HepG2 (cell line): ENCODE data around the gene ABCE1. TPM values are rescaled to one million over a fixed set of nuclear protein-coding genes. Genes with fewer than 3 reads are reported as not detected.
A peak's percentile ranks its signal among the peaks of the same experiment; 100 is the strongest.

Source experiments
- ATAC-seq: fragments of 200-7000 bp; cut with Tn5 transposase; 3 replicates; pipeline ENCODE4 v1.9.1; 2020; ENCODE audit warnings: mild to moderate bottlenecking, moderate library complexity
- BruUV-seq: library from RNA; stranded (reverse); fragments of 400-500 nt; replicated peaks from 2 replicates; lab custom pipeline; 2021; lab: Mats Ljungman, UMichigan
- CTCF ChIA-PET: fragments of 300-600 bp; formaldehyde crosslinking; extraction: SDS; loops from one replicate; lab custom pipeline; 2021; ENCODE audit warnings: low total read pairs, inconsistent platforms, low intra/inter-chr PET ratio; lab: Yijun Ruan, JAX
- POLR2A ChIA-PET: fragments of 350-600 bp; sonication (Branson Sonifier 250); formaldehyde crosslinking; loops from one replicate; lab custom pipeline; 2020; ENCODE audit warnings: antibody characterized with exemption, inconsistent platforms; lab: Yijun Ruan, JAX
- DNase-seq: peaks from one replicate; pipeline ENCODE4 v3.0.0-alpha.2; 2015; ENCODE audit warnings: low spot score
- FAIRE-seq: peaks from 3 replicates; lab custom pipeline; 2011; peaks lifted over from hg19 to GRCh38; lab: Jason Lieb, UNC
- H2AFZ ChIP-seq: one replicate; pipeline ENCODE4 v1.6.1; 2011; ENCODE audit warnings: low read length, inconsistent platforms
- H3K27ac ChIP-seq: fragments of 300-600 bp; 3 replicates; pipeline ENCODE4 v1.8.0; 2011; ENCODE audit warnings: mixed run types, mild to moderate bottlenecking, mixed read lengths, low read length, inconsistent platforms; ENCODE audit not compliant: insufficient read depth; ENCODE audit errors: extremely low read length
- H3K27me3 ChIP-seq, 2 experiments: fragments of 200-600 bp in 1 of 2; 2 replicates in 1 of 2; 3 replicates in 1 of 2; pipeline versions ENCODE4 v1.6.0 to v1.8.0; 2011; ENCODE audit warnings: low read length in 2 of 2, mild to moderate bottlenecking in 2 of 2, moderate library complexity in 2 of 2, inconsistent platforms in 1 of 2; ENCODE audit not compliant: insufficient read depth in 2 of 2, control insufficient read depth in 1 of 2
- H3K36me3 ChIP-seq, 2 experiments: fragments of 200-600 bp in 1 of 2; replicated peaks in 1 of 2; 2 replicates in 1 of 2; 3 replicates in 1 of 2; pipeline versions ENCODE4 v1.5.1 to v1.8.0; 2011; ENCODE audit warnings: low read length in 2 of 2, inconsistent platforms in 1 of 2; ENCODE audit not compliant: insufficient read depth in 2 of 2, control insufficient read depth in 1 of 2
- H3K4me1 ChIP-seq: 2 replicates; pipeline ENCODE4 v1.5.1; 2012; ENCODE audit warnings: low read length, inconsistent platforms; ENCODE audit not compliant: insufficient read depth
- H3K4me2 ChIP-seq: 2 replicates; pipeline ENCODE4 v1.6.0; 2011; ENCODE audit warnings: low read depth, low read length, inconsistent platforms
- H3K4me3 ChIP-seq, 3 experiments: fragments of 200-600 bp in 1 of 3; sonication (generic), shearing (Covaris generic) in 1 of 3; replicated peaks in 1 of 3; 2 replicates each; pipeline ENCODE4 v1.5.1; 2011 to 2016; ENCODE audit warnings: low read length in 3 of 3, inconsistent platforms in 2 of 3, low read depth in 2 of 3, mild to moderate bottlenecking in 2 of 3, control low read depth in 1 of 3, mixed read lengths in 1 of 3; ENCODE audit not compliant: insufficient read depth in 1 of 3
- H3K79me2 ChIP-seq: one replicate; pipeline ENCODE4 v1.6.1; 2011; ENCODE audit warnings: low read length, inconsistent platforms; ENCODE audit not compliant: insufficient read depth
- H3K9ac ChIP-seq: 2 replicates; pipeline ENCODE4 v1.6.0; 2011; ENCODE audit warnings: mild to moderate bottlenecking, low read depth, low read length, inconsistent platforms; ENCODE audit not compliant: insufficient read depth
- H3K9me3 ChIP-seq: 2 replicates; pipeline ENCODE4 v1.5.1; 2012; ENCODE audit warnings: mild to moderate bottlenecking, low read length
- H4K20me1 ChIP-seq: 2 replicates; pipeline ENCODE4 v1.6.0; 2011; ENCODE audit warnings: inconsistent platforms, mild to moderate bottlenecking, low read length, moderate library complexity; ENCODE audit not compliant: insufficient read depth
- ARID5B ChIP-seq: IDR thresholded peaks from 2 replicates; pipeline ENCODE4 v1.4.0; 2020; ENCODE audit warnings: mild to moderate bottlenecking, missing genetic modification reagents
- CSRNP2 ChIP-seq: sonication (generic); formaldehyde crosslinking; conservative IDR thresholded peaks from 2 replicates; pipeline ENCODE4 v1.8.0; 2022; ENCODE audit warnings: low read depth, missing genetic modification reagents
- GRHL1 ChIP-seq: sonication (generic); formaldehyde crosslinking; conservative IDR thresholded peaks from 2 replicates; pipeline ENCODE4 v1.8.0; 2022; ENCODE audit warnings: missing genetic modification reagents
- NKX3-1 ChIP-seq: sonication (generic); formaldehyde crosslinking; IDR thresholded peaks from 2 replicates; pipeline ENCODE4 v1.5.0; 2020; ENCODE audit warnings: missing genetic modification reagents
- SOX5 ChIP-seq: IDR thresholded peaks from 2 replicates; pipeline ENCODE4 v1.6.1; 2016; ENCODE audit warnings: borderline replicate concordance
- THAP9 ChIP-seq: sonication (generic); formaldehyde crosslinking; IDR thresholded peaks from 2 replicates; pipeline ENCODE4; 2020; ENCODE audit warnings: missing genetic modification reagents, mild to moderate bottlenecking, borderline replicate concordance
- ZNF720 ChIP-seq: sonication (generic); formaldehyde crosslinking; IDR thresholded peaks from 2 replicates; pipeline ENCODE4 v1.4.0; 2020; ENCODE audit warnings: missing genetic modification reagents
- WGBS: methylation state at CpG from one replicate; pipeline ENCODE4 v1.1.6; 2017; ENCODE audit warnings: low lambda C conversion rate; 5-methylcytosine and 5-hydroxymethylcytosine counted together
- in situ Hi-C: cut with HindIII; loops from 2 replicates; pipeline ENCODE4 v1.10.0; 2017; ENCODE audit warnings: low pct_unique_long_range_greater_than_20kb; ENCODE audit not compliant: extremely low pct_ligation_motif_present
- intact Hi-C: fragments of 100-400 bp; cut with micrococcal nuclease; formaldehyde crosslinking; loops from one replicate; pipeline ENCODE4 v1.10.0; 2022; ENCODE audit not compliant: unreplicated experiment
- polyA plus RNA-seq, 8 experiments: library from polyadenylated mRNA; depleted of rRNA in 3 of 8; stranded (reverse) in 7 of 8; unstranded in 1 of 8; fragments of >200 nt; fragmentation: Illumina TruSeq in 4 of 8; extraction: Trizol in 4 of 8; gene quantifications; 2 replicates each; pipeline versions ENCODE4 v1.2.1 to v1.2.3, GENCODE V29; 2011 to 2016; ENCODE audit warnings: low read depth in 4 of 8, missing spikeins in 1 of 8, mixed read lengths in 1 of 8; ENCODE audit not compliant: insufficient read depth in 1 of 8
- total RNA-seq, 5 experiments: library from RNA; depleted of rRNA; stranded (reverse); fragments of >200 nt; fragmentation: Illumina TruSeq; extraction: Trizol; gene quantifications; 2 replicates each; pipeline ENCODE4 v1.2.3, GENCODE V29; 2016; ENCODE audit warnings: low read depth in 1 of 5
- TF ChIP-seq, protein P1 (sequence below): sonication (generic); formaldehyde crosslinking; IDR thresholded peaks from 2 replicates; pipeline ENCODE4 v1.4.0; 2020; ENCODE audit warnings: missing genetic modification reagents

Gene ABCE1
- total and polyA plus RNA-seq, 2 of the 13 experiments (the other 11 are each of a cell fraction or from before 2014, with no cell fraction given) = 50.8 to 139 TPM

DNA sequence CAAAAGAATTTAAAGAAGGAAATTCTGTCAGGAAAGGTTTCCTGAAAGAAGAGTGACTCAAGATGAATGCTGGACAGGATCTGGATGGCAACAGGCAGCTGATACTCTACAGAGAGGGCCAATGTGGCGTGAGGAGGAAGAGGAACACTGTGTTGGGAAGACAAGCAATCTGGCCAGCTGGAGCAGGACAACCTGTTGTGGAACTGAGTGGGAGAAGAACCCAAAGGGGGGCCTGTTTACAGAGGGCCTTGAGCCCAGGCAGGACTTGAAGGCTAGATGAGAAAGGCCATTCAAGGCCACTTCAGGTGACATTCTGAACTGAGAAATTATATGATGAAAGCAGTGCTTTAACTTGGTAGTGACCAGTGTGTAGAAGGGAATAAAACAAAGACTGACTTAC is 73.8 kb downstream of the ABCE1 start:
- in situ Hi-C loops (no loop called here), intact Hi-C loops (no loop called here)
- ChIA-PET POLR2A (no interaction called here), CTCF (no interaction called here)
- H3K4me3 ChIP-seq = no peak overlapping the region
- H3K27ac ChIP-seq = no peak overlapping the region
- BruUV-seq = no TSS peak
- peaks cover 12 to 60% of the 10 kb centered on the region in 2 experiments for H3K36me3 ChIP-seq
- no peaks in the 10 kb centered on the region for H3K27me3 ChIP-seq
- WGBS = 100% methylated on average over 1 of the region's 1 CpG
- FAIRE-seq = no peak
- no peaks in the 10 kb centered on the region for H3K9me3 ChIP-seq
- H2AFZ ChIP-seq = no peak overlapping the region
- peaks cover 42% of the 10 kb centered on the region for H3K79me2 ChIP-seq
- no peak overlapping the region for H3K9ac ChIP-seq
- H4K20me1 ChIP-seq = peaks cover 4% of the 10 kb centered on the region
- no peak overlapping the region for H3K4me2 ChIP-seq
- peak; percentile 51; the same call in 2 of the 3 replicates for ATAC-seq
- H3K4me1 ChIP-seq = peaks cover 28% of the 10 kb centered on the region
- no peak for DNase-seq
- TF ChIP-seq CSRNP2 (CRISPR knock-in tag) (no peak), NKX3-1 (CRISPR knock-in tag) (no peak), THAP9 (CRISPR knock-in tag) (no peak), ZNF720 (no peak), SOX5 (no peak), ARID5B (CRISPR knock-in tag) (peak; percentile 14; the same call in 1 of the 2 replicates), GRHL1 (CRISPR knock-in tag) (no peak)
- TF ChIP-seq, protein P1, sequence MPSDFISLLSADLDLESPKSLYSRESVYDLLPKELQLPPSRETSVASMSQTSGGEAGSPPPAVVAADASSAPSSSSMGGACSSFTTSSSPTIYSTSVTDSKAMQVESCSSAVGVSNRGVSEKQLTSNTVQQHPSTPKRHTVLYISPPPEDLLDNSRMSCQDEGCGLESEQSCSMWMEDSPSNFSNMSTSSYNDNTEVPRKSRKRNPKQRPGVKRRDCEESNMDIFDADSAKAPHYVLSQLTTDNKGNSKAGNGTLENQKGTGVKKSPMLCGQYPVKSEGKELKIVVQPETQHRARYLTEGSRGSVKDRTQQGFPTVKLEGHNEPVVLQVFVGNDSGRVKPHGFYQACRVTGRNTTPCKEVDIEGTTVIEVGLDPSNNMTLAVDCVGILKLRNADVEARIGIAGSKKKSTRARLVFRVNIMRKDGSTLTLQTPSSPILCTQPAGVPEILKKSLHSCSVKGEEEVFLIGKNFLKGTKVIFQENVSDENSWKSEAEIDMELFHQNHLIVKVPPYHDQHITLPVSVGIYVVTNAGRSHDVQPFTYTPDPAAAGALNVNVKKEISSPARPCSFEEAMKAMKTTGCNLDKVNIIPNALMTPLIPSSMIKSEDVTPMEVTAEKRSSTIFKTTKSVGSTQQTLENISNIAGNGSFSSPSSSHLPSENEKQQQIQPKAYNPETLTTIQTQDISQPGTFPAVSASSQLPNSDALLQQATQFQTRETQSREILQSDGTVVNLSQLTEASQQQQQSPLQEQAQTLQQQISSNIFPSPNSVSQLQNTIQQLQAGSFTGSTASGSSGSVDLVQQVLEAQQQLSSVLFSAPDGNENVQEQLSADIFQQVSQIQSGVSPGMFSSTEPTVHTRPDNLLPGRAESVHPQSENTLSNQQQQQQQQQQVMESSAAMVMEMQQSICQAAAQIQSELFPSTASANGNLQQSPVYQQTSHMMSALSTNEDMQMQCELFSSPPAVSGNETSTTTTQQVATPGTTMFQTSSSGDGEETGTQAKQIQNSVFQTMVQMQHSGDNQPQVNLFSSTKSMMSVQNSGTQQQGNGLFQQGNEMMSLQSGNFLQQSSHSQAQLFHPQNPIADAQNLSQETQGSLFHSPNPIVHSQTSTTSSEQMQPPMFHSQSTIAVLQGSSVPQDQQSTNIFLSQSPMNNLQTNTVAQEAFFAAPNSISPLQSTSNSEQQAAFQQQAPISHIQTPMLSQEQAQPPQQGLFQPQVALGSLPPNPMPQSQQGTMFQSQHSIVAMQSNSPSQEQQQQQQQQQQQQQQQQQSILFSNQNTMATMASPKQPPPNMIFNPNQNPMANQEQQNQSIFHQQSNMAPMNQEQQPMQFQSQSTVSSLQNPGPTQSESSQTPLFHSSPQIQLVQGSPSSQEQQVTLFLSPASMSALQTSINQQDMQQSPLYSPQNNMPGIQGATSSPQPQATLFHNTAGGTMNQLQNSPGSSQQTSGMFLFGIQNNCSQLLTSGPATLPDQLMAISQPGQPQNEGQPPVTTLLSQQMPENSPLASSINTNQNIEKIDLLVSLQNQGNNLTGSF (CRISPR knock-in tag) = no peak
